Measurements from ENCODE around the gene IZUMO4.
"Not testable (repeated sequence)": the region's sequence is repeated elsewhere in the genome, so short reads cannot be mapped to it uniquely, and the experiment has no call there.

Gene IZUMO4

GRCh38 chr19:2129486-2129885 lies 32.8 kb downstream of the IZUMO4 start:
- no peak overlapping the region for H3K27ac ChIP-seq
- TF ChIP-seq CTCF (conservative IDR thresholded peaks at IDR 0.05): no peak

GRCh38 chr19:2129892-2130770 lies 33.4 kb downstream of the IZUMO4 start:
- no peak overlapping the region for H3K27ac ChIP-seq
- TF ChIP-seq CTCF (conservative IDR thresholded peaks at IDR 0.05): no peak

GRCh38 chr19:2131012-2131975 lies 34.6 kb downstream of the IZUMO4 start:
- not testable (repeated sequence) for H3K27ac ChIP-seq

DNA sequence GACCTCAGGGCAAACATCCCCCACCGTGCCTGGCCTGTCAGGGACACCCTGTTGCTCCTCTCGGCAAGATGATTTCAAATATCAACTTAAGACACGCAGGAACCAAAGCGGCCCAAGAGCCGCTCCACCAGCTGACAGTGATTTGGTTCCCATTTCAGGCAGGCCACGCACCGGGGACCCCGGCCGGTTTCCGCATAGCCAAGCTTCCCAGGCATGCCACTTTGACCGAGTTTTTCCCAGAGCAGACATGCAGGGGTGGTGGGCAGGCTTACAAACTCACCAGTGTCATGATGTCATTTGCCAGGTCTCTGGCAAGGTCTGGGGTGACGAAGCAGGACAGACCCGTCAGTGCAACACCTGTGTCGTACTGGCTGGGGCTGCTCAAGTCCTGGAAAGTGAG lies 35.5 kb downstream of the IZUMO4 start:
- no peak overlapping the region for H3K27ac ChIP-seq
- no peak for TF ChIP-seq CTCF (conservative IDR thresholded peaks at IDR 0.05)

DNA sequence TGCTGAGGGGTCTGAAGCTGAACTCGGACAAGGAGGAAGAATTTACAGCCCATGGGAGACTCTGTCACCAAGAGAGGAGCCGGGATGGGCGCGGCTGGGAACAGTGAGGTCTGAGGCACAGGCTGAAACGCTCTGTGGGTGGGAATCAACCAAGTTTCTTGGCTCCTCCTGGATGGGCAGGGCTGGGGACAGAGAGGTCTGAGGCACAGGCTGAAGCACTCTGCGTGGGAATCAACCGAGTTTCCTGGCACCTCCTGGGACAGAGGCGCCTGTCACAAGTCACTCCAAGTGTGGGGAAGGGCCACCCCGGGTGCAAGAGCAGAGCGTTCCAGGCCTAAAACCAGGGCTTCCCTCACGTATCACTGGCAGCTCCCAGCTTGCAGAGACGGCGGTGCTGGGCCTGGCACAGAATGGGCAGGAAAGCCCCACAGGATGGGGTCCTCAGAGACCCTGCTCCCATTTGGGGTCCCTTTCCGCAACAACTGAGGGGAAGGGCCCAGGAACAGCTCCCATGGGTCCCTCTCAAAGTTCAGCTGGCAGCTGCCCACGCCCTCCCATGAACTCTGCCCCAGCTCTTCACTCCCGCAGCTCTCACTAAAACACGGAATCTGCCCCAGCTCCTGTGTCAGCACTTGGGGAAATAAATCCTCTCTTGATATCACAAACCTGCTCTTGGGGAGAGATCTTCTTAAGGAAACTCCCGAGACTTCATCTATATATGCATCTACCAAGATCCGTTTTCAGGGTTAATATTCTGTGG lies 36.2 kb downstream of the IZUMO4 start:
- H3K27ac ChIP-seq: no peak overlapping the region
- TF ChIP-seq CTCF (conservative IDR thresholded peaks at IDR 0.05): no peak

- no peak for TF ChIP-seq CTCF (conservative IDR thresholded peaks at IDR 0.05)
- H3K27ac ChIP-seq: peak overlapping the region; percentile 29; the same call in 1 of the 2 replicates
These were observed 39.0 kb downstream of the IZUMO4 start for GRCh38 chr19:2135474-2136402.

GRCh38 chr19:2136796-2137195 lies 40.1 kb downstream of the IZUMO4 start:
- no peak for TF ChIP-seq CTCF (conservative IDR thresholded peaks at IDR 0.05)

More at GRCh38 chr19:2136796-2137195, 40.1 kb downstream of the IZUMO4 start:
- H3K27ac ChIP-seq: no peak overlapping the region
